Fibroblast of mammary gland (primary cell): ENCODE data around the gene MIEF1.

ENCODE experiments used
- DNase-seq: peaks from one replicate; pipeline ENCODE4 v3.0.0-alpha.2; 2010; ENCODE audit warnings: low read depth
- H3K4me3 ChIP-seq: 2 replicates; pipeline ENCODE4 v1.5.1; 2011; ENCODE audit warnings: low read depth, mild to moderate bottlenecking, low read length, moderate library complexity; ENCODE audit not compliant: control insufficient read depth
- CTCF ChIP-seq: conservative IDR thresholded peaks from 2 replicates; pipeline ENCODE4 v1.5.1; 2011; ENCODE audit warnings: low read depth, low read length, inconsistent platforms; ENCODE audit not compliant: control insufficient read depth, insufficient read depth

MIEF1 gene

GRCh38 chr22:39489094-39490068 is 12.7 kb upstream of the MIEF1 start:
- H3K4me3 ChIP-seq: no peak overlapping the region
- no peak for TF ChIP-seq CTCF
- DNase-seq: no peak

- no peak for TF ChIP-seq CTCF
- H3K4me3 ChIP-seq: no peak overlapping the region
- peak; percentile 75 for DNase-seq
These were observed 11.8 kb upstream of the MIEF1 start for GRCh38 chr22:39490135-39490798.

GRCh38 chr22:39490966-39491680 is 11.0 kb upstream of the MIEF1 start:
- no peak for DNase-seq
- H3K4me3 ChIP-seq: no peak overlapping the region

GRCh38 chr22:39491696-39492095 is 10.4 kb upstream of the MIEF1 start:
- DNase-seq: no peak
- no peak overlapping the region for H3K4me3 ChIP-seq
- TF ChIP-seq CTCF: no peak

More at GRCh38 chr22:39490966-39491680, 11.0 kb upstream of the MIEF1 start:
- TF ChIP-seq CTCF: no peak

GRCh38 chr22:39492186-39492585 is 9.9 kb upstream of the MIEF1 start:
- DNase-seq: no peak
- TF ChIP-seq CTCF: no peak
- no peak overlapping the region for H3K4me3 ChIP-seq

GRCh38 chr22:39493759-39494158 is 8.3 kb upstream of the MIEF1 start:
- peak; percentile 92 for DNase-seq
- H3K4me3 ChIP-seq: no peak overlapping the region
- no peak for TF ChIP-seq CTCF
